ENCODE results near the gene UNK. TPM values are rescaled to one million over a fixed set of nuclear protein-coding genes. Genes with fewer than 3 reads are reported as not detected.

UNK gene
- total RNA-seq, 2 experiments from 2014 or later: 27.1 to 28.7 TPM

DNA sequence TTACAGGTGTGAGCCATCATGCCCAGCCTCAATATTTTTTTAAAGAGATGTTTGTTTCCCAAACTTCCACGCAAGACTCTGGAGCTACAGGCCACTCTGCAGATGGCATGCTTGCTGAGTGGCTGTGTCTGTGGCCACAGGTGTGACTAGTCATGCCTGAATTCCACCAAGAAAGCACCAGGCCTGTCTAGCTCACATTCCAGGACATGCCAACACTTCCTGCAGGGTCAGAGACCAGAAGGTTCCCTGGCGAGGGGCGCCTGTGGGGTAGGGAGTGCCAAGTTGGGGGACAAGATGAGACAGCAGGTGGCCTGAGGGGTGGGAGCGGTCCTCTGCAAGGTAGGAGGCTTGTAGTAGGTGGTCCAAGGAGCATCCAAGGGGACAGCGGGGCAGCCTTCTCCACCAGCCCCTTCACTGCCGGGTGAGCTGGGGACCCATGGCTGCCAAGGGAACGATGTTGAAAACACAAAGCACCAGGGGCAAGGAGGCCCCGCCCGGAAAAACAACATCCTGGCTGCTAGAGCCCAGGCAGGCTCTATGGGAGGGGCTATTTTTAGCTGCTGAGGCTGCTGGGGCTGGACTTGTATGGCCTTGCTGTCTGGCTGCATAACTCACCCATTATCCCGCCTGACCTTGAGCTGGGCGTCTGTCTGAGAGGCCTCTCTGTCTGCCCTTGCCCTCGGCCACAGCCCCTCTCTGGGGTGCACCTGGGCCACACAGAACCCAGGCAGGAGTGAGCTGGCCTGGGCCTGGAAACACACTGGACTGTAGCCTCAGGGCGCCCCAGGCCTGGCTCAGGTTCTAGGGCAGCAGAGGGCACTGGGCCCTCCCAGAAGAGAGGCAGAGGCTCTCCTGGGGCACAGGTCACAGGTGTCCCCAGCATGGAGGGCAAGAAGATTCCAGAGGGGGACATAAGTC, 88.1 kb downstream of the UNK start:
- Mint-ChIP-seq H3K4me3 (peak overlapping the region; percentile 45), H3K4me1 (peaks cover 38% of the 10 kb centered on the region), H3K27ac (peak overlapping the region; percentile 97), H3K9me3 (no peaks in the 10 kb centered on the region), H3K36me3 (ENCODE audit: low read depth) (peaks cover 17% of the 10 kb centered on the region), H3K27me3 (no peaks in the 10 kb centered on the region)
- CTCF ChIA-PET: interaction anchor here (0.6 to 2.4 kb wide), 8 partner anchors 8 to 237 kb away, joined by 3 to 15 read pairs (median 5); partner anchors contain the start of gene WBP2
- peak; percentile 88 for DNase-seq
- POLR2A ChIA-PET: no interaction called here

DNA sequence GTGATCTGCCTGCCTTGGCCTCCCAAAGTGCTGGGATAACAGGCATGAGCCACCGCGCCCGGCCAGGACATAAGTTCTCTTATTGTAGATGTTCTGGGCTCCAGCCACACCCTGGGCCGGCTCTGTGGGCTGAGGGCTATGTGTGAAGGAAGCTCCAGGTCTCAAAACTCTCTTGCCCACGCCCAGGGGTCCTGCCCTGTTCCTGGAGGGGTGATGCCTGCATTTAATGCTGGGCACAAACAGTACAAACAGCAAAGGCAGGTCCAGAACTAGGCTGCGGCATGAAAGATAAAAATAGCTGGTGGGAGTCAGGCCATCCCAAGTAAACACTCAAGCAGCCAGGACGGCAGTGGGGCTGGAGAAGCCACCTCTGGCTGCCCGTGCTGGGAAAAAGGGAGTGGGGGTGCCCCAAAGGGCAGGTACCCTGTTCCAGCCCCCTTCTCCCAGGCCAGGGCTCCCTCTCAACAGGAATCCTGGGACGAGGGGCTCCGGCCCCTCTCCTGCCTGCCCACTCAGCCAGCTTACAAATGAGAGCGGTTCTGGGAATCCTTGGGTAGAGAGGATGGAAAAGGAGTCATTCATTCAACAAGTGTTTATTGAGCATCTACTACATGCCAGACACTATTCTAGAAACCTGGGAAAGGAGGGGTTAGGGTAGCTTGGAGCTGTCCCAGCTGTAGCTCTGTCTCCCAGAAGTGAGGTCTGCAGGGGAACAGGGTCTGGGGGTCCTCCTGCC, 89.1 kb downstream of the UNK start:
- H3K27ac Mint-ChIP-seq: peak overlapping the region; percentile 97
- CTCF ChIA-PET: interaction anchor here (0.6 to 2.4 kb wide), 11 partner anchors 9 to 238 kb away, joined by 3 to 15 read pairs (median 3); no protein-coding TSS in a partner anchor
- no peaks in the 10 kb centered on the region for H3K27me3 Mint-ChIP-seq
- no peaks in the 10 kb centered on the region for H3K9me3 Mint-ChIP-seq
- DNase-seq: no peak
- peaks cover 40% of the 10 kb centered on the region for H3K4me1 Mint-ChIP-seq
- POLR2A ChIA-PET: no interaction called here
- peaks cover 18% of the 10 kb centered on the region for H3K36me3 Mint-ChIP-seq (ENCODE audit: low read depth)
- H3K4me3 Mint-ChIP-seq: no peak overlapping the region

DNA sequence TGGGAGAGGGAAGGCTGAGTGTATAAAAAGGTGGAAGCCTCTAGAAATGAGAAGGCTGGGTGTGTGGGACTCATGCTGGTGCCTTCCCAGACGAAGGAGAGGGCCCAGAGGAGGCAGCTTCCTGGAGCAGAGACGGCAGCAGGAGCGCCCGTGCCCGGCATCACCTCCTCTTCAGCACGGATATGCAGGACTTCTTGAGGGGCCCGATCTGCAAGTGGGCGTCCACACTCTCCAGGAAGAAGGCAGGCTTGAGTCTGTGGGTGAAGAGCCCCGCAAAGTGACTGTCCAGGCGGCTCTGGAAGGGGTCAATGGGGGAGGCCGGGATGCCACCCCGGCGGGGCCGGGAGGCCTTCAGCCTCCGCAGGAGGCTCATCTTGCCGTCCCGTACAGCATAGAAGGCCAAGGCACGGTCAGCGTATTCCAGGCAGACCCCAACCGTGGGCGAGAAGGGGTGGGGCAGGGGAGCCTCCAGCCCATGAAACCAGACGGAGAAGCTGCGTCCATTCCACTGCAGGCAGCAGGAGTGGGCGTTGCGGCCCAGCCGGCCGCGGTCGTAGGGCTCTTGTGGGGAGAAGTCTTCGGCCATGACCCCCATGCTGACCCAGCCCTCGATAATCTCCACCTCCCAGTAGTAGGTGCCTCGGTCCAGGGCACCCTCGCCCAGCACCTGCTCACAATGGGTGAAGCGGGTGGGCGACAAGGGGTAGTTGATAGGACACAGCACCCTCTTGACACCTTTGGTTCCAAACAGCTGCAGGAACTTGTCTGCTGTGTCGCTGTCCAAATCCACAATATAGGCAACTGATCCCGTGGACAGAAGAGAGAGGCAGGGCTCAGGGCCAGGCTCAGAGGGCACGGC, 89.9 kb downstream of the UNK start:
- H3K4me3 Mint-ChIP-seq: no peak overlapping the region

More for the DNA sequence above, 89.9 kb downstream of the UNK start:
- ChIA-PET POLR2A (no interaction called here), CTCF (interaction anchor here (0.6 to 4.0 kb wide), 12 partner anchors 8 to 247 kb away, joined by 3 to 15 read pairs (median 4); partner anchors contain the start of genes MRPL38 and TRIM65)
- Mint-ChIP-seq H3K4me1 (peaks cover 46% of the 10 kb centered on the region), H3K27me3 (no peaks in the 10 kb centered on the region), H3K9me3 (no peaks in the 10 kb centered on the region), H3K36me3 (ENCODE audit: low read depth) (peaks cover 18% of the 10 kb centered on the region), H3K27ac (peak overlapping the region; percentile 99)
- DNase-seq: no peak

Small RNAs within 50 kb of the gene (microRNA-seq; reads per million reads assigned to microRNA genes)
- not detected for gene MIR4738 (ENCODE audit: borderline microRNAs expressed, borderline replicate concordance)

Other genes starting within 250 kb of the UNK start
- 10 to 100 TPM; 11.0 to 13.4 TPM for gene MYO15B, start 197.0 kb upstream of the UNK start, total RNA-seq
- under 1 TPM; 0.10 to 0.12 TPM for gene SMIM5, start 151.4 kb upstream of the UNK start, total RNA-seq
- 10 to 100 TPM; 44.7 to 47.1 TPM for gene RECQL5, start 117.7 kb upstream of the UNK start, total RNA-seq
- gene SAP30BP, start 117.5 kb upstream of the UNK start, total RNA-seq: 10 to 100 TPM; 97.0 to 97.5 TPM
- gene ITGB4, start 63.3 kb upstream of the UNK start, total RNA-seq: under 1 TPM; 0.55 to 0.96 TPM
- gene GALK1, start 19.6 kb upstream of the UNK start, total RNA-seq: 10 to 100 TPM; 40.9 to 44.7 TPM
- 100 to 1,000 TPM; 161 to 182 TPM for gene UNC13D, start 59.6 kb downstream of the UNK start, total RNA-seq
- gene WBP2, start 70.5 kb downstream of the UNK start, total RNA-seq: 10 to 100 TPM; 76.8 to 83.5 TPM
- 10 to 100 TPM; 33.9 to 43.4 TPM for gene TRIM47, start 93.8 kb downstream of the UNK start, total RNA-seq
- gene TRIM65, start 112.1 kb downstream of the UNK start, total RNA-seq: 10 to 100 TPM; 26.5 to 28.7 TPM
- gene MRPL38, start 120.1 kb downstream of the UNK start, total RNA-seq: 10 to 100 TPM; 95.9 to 97.5 TPM
- gene FBF1, start 156.2 kb downstream of the UNK start, total RNA-seq: 10 to 100 TPM; 21.7 to 23.5 TPM
- gene ACOX1, start 194.4 kb downstream of the UNK start, total RNA-seq: 10 to 100 TPM; 27.8 to 34.7 TPM
- gene TEN1, start 194.4 kb downstream of the UNK start, total RNA-seq: 10 to 100 TPM; 12.5 to 17.1 TPM
- gene CDK3, start 216.0 kb downstream of the UNK start, total RNA-seq: 1 to 10 TPM; 6.9 to 7.1 TPM
- gene EVPL, start 242.5 kb downstream of the UNK start, total RNA-seq: under 1 TPM; 0.02 to 0.05 TPM